Neural cell (in vitro differentiated cells): ENCODE data around the gene AGAP2. TPM values are rescaled to one million over a fixed set of nuclear protein-coding genes. Genes with fewer than 3 reads are reported as not detected.
A peak's percentile ranks its signal among the peaks of the same experiment; 100 is the strongest.

Experiments
- H2AFZ ChIP-seq: fragments of 200-600, 300-800 bp; sonication (generic), shearing (Covaris generic); 2 replicates; pipeline ENCODE4 v1.6.0; 2014; ENCODE audit warnings: low read depth, mild to moderate bottlenecking, antibody characterized with exemption, low read length, moderate library complexity
- H3F3A ChIP-seq: fragments of 200-600 bp; shearing (Covaris generic); 2 replicates; pipeline ENCODE4 v1.6.1; 2016; ENCODE audit warnings: mild to moderate bottlenecking, moderate library complexity, mixed read lengths, antibody characterized with exemption, low read length; ENCODE audit not compliant: insufficient read depth, poor library complexity, severe bottlenecking
- H3K27ac ChIP-seq: fragments of 200-600, 300-800 bp; sonication (generic), shearing (Covaris generic); 2 replicates; pipeline ENCODE4 v1.5.1; 2014; ENCODE audit warnings: mild to moderate bottlenecking, low read length, moderate library complexity
- H3K27me3 ChIP-seq: fragments of 300-800, 200-600 bp; sonication (generic), shearing (Covaris generic); 2 replicates; pipeline ENCODE4 v1.6.0; 2014; ENCODE audit warnings: mild to moderate bottlenecking, low read depth, low read length, moderate library complexity; ENCODE audit not compliant: insufficient read depth
- H3K36me3 ChIP-seq: fragments of 300-800, 200-600 bp; sonication (generic), shearing (Covaris generic); 2 replicates; pipeline ENCODE4 v1.5.1; 2014; ENCODE audit warnings: mild to moderate bottlenecking, antibody characterized with exemption, low read length, moderate library complexity; ENCODE audit not compliant: insufficient read depth
- H3K4me2 ChIP-seq: fragments of 300-800, 200-600 bp; sonication (generic), shearing (Covaris generic); 2 replicates; pipeline ENCODE4 v1.6.0; 2014; ENCODE audit warnings: mild to moderate bottlenecking, low read length
- H3K4me3 ChIP-seq: fragments of 300-800, 200-600 bp; sonication (generic), shearing (Covaris generic); 2 replicates; pipeline ENCODE4 v1.5.1; 2014; ENCODE audit warnings: mild to moderate bottlenecking, low read length, moderate library complexity
- H3K79me2 ChIP-seq: fragments of 200-600 bp; shearing (Covaris generic); replicated peaks from 2 replicates; pipeline ENCODE4 v1.6.0; 2014; ENCODE audit warnings: mild to moderate bottlenecking, low read length, moderate library complexity; ENCODE audit not compliant: insufficient read depth
- H3K9ac ChIP-seq: fragments of 300-800, 200-600 bp; sonication (generic), shearing (Covaris generic); 2 replicates; pipeline ENCODE4 v1.6.1; 2016; ENCODE audit warnings: mild to moderate bottlenecking, low read length, mixed read lengths
- H3K9me2 ChIP-seq: fragments of 200-600 bp; shearing (Covaris generic); 2 replicates; pipeline ENCODE4 v1.6.1; 2016; ENCODE audit warnings: mild to moderate bottlenecking, low read length, mixed read lengths; ENCODE audit not compliant: insufficient read depth
- H3K9me3 ChIP-seq: fragments of 200-600, 300-800 bp; sonication (generic), shearing (Covaris generic); 2 replicates; pipeline ENCODE4 v1.6.1; 2016; ENCODE audit warnings: mild to moderate bottlenecking, mixed run types, low read length, moderate library complexity, mixed read lengths
- H4K20me1 ChIP-seq: fragments of 200-600 bp; shearing (Covaris generic); 2 replicates; pipeline ENCODE4 v1.6.1; 2016; ENCODE audit warnings: mild to moderate bottlenecking, mixed run types; ENCODE audit not compliant: insufficient read depth
- EP300 ChIP-seq: fragments of 450-650 bp; conservative IDR thresholded peaks from 2 replicates; pipeline ENCODE4 v1.6.1; 2014; ENCODE audit warnings: antibody characterized with exemption, mild to moderate bottlenecking, moderate library complexity; ENCODE audit not compliant: poor library complexity, severe bottlenecking
- EZH2 ChIP-seq: fragments of 200-600, 300-800 bp; shearing (Covaris generic), sonication (generic); IDR thresholded peaks from 2 replicates; pipeline ENCODE4 v1.6.1; 2014; ENCODE audit warnings: antibody characterized with exemption, low read length, borderline replicate concordance, mild to moderate bottlenecking; ENCODE audit not compliant: insufficient read depth, poor library complexity, severe bottlenecking
- MXI1 ChIP-seq: fragments of 450-650 bp; conservative IDR thresholded peaks from 2 replicates; pipeline ENCODE4 v1.6.1; 2014; ENCODE audit warnings: antibody characterized with exemption, mild to moderate bottlenecking; ENCODE audit not compliant: poor library complexity, severe bottlenecking
- POLR2AphosphoS5 ChIP-seq: IDR thresholded peaks from 2 replicates; pipeline ENCODE4 v1.6.1; 2012
- RAD21 ChIP-seq: fragments of 450-650 bp; conservative IDR thresholded peaks from 2 replicates; pipeline ENCODE4 v1.6.1; 2014; ENCODE audit warnings: antibody characterized with exemption, mild to moderate bottlenecking, moderate library complexity
- REST ChIP-seq: IDR thresholded peaks from 2 replicates; pipeline ENCODE4 v1.6.1; 2012; ENCODE audit warnings: borderline replicate concordance
- SMC3 ChIP-seq: fragments of 450-650 bp; conservative IDR thresholded peaks from 2 replicates; pipeline ENCODE4 v1.6.1; 2014; ENCODE audit warnings: antibody characterized with exemption, mild to moderate bottlenecking, moderate library complexity; ENCODE audit not compliant: poor library complexity
- TAF1 ChIP-seq: IDR thresholded peaks from 2 replicates; pipeline ENCODE4 v1.6.1; 2012; ENCODE audit warnings: low read depth
- polyA plus RNA-seq: library from polyadenylated mRNA; depleted of rRNA; stranded (reverse); fragments of >200 nt; gene quantifications from 2 replicates; pipeline ENCODE4 v1.2.3, GENCODE V29; 2014
- TF ChIP-seq, protein P1 (sequence below): fragments of 450-650 bp; IDR thresholded peaks from 2 replicates; pipeline ENCODE4 v1.5.1; 2014; ENCODE audit warnings: antibody characterized with exemption, mild to moderate bottlenecking, moderate library complexity; ENCODE audit not compliant: poor library complexity, severe bottlenecking

Gene AGAP2
- polyA plus RNA-seq, 1 donor from 2014 or later: 19.3 TPM

DNA sequence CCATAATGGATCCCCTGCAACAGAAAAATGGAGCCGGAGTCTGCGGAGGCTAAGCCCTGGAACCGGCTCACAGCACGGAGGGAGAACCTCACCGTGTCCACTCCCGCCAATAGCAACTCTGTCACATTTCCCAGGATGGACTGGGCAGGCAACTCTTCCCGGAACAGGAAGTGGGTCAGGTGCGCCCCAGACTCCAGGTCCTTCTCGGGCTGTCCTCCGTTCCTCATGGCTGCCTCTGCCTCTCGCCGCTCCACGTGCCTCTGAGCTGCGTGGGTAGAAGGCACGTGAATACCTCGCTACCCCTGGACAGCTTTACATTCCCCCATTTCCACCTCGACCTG lies 26.1 kb upstream of the AGAP2 start:
- H3K27me3 ChIP-seq: peaks cover 55% of the 10 kb centered on the region
- H3K4me2 ChIP-seq: no peak overlapping the region
- no peak overlapping the region for H3K27ac ChIP-seq
- H3K79me2 ChIP-seq: no peaks in the 10 kb centered on the region
- no peaks in the 10 kb centered on the region for H3K36me3 ChIP-seq
- no peaks in the 10 kb centered on the region for H4K20me1 ChIP-seq
- H2AFZ ChIP-seq: no peak overlapping the region
- H3K4me3 ChIP-seq: peak overlapping the region; percentile 47
- no peaks in the 10 kb centered on the region for H3K9me3 ChIP-seq
- H3K9ac ChIP-seq: no peak overlapping the region
- no peaks in the 10 kb centered on the region for H3F3A ChIP-seq
- H3K9me2 ChIP-seq: no peaks in the 10 kb centered on the region
- TF ChIP-seq, protein P1, sequence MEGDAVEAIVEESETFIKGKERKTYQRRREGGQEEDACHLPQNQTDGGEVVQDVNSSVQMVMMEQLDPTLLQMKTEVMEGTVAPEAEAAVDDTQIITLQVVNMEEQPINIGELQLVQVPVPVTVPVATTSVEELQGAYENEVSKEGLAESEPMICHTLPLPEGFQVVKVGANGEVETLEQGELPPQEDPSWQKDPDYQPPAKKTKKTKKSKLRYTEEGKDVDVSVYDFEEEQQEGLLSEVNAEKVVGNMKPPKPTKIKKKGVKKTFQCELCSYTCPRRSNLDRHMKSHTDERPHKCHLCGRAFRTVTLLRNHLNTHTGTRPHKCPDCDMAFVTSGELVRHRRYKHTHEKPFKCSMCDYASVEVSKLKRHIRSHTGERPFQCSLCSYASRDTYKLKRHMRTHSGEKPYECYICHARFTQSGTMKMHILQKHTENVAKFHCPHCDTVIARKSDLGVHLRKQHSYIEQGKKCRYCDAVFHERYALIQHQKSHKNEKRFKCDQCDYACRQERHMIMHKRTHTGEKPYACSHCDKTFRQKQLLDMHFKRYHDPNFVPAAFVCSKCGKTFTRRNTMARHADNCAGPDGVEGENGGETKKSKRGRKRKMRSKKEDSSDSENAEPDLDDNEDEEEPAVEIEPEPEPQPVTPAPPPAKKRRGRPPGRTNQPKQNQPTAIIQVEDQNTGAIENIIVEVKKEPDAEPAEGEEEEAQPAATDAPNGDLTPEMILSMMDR: no peak
- TF ChIP-seq POLR2AphosphoS5 (no peak), MXI1 (no peak), EZH2 (no peak), EP300 (no peak), SMC3 (no peak), RAD21 (no peak), REST (no peak), TAF1 (no peak)

DNA sequence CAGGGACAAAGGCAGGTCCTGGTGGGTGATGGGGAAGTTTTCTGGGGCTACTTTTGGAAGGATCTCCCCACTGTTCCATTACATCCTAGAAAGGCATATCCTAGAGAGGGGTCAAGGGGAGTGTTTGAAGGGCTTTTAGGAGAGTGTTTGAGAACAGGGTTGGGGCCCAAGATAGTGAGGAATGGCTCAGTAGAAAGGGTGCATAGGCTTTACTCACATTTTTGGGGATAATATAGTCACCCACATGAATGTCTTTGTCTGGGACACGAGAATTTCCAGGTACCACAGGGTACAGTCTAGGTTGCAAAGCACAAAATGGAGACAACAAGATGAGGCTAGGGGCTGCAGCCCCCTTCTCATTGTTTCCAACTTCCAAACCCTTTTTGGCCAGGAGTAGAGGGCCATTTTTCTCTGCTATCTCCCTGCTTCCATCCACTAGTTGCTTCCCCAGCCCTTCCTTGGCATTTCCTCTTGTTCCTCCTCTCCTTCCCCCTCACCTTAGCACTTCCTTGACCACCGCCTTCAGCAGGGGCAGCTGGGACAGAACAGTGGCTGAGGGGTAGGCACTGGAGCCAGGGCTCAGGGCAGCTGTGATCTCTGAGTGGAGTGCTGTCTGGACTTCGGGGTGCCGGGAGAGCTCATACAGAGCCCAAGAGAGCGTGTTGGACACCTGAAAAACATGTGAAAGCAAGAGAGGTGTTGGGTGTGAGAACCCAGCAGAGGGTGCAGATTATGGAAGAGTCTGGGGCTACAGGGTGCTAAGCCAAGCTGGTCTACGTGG lies 25.5 kb upstream of the AGAP2 start:
- no peaks in the 10 kb centered on the region for H4K20me1 ChIP-seq
- no peak overlapping the region for H3K27ac ChIP-seq
- TF ChIP-seq TAF1: no peak
- TF ChIP-seq MXI1: no peak
- TF ChIP-seq, protein P1: no peak
- no peak for TF ChIP-seq EZH2
- TF ChIP-seq POLR2AphosphoS5: no peak
- no peak for TF ChIP-seq EP300
- TF ChIP-seq SMC3: no peak
- TF ChIP-seq RAD21: no peak
- no peak for TF ChIP-seq REST
- peaks cover 55% of the 10 kb centered on the region for H3K27me3 ChIP-seq
- H2AFZ ChIP-seq: no peak overlapping the region
- no peak overlapping the region for H3K4me3 ChIP-seq
- no peak overlapping the region for H3K9ac ChIP-seq
- H3K79me2 ChIP-seq: no peaks in the 10 kb centered on the region
- no peaks in the 10 kb centered on the region for H3F3A ChIP-seq
- no peaks in the 10 kb centered on the region for H3K9me2 ChIP-seq
- no peaks in the 10 kb centered on the region for H3K9me3 ChIP-seq
- no peaks in the 10 kb centered on the region for H3K36me3 ChIP-seq
- no peak overlapping the region for H3K4me2 ChIP-seq
